Measurements from ENCODE around the gene FAM200B. TPM values are rescaled to one million over a fixed set of nuclear protein-coding genes. Genes with fewer than 3 reads are reported as not detected.

FAM200B gene
- total RNA-seq, 2 experiments from 2014 or later: 18.5 to 22.1 TPM

- H3K27me3 Mint-ChIP-seq: no peaks in the 10 kb centered on the region
- POLR2A ChIA-PET: no interaction called here
- H3K4me1 ChIP-seq (ENCODE audit: insufficient read depth, low read length): no peaks in the 10 kb centered on the region
- no peaks in the 10 kb centered on the region for H3K36me3 ChIP-seq (ENCODE audit: insufficient read depth, low read length)
- no peak for TF ChIP-seq CTCF (IDR thresholded peaks at IDR 0.05)
- H3K9me3 ChIP-seq (ENCODE audit: control insufficient read depth in 1 of 2, insufficient read depth in 1 of 2, low read length in 2 of 2): no peaks in the 10 kb centered on the region
- intact Hi-C loops (cut with DNase I, micrococcal nuclease): no loop called here
- H3K27me3 ChIP-seq (ENCODE audit: control insufficient read depth in 1 of 2, insufficient read depth in 2 of 2, low read length in 2 of 2): no peaks in the 10 kb centered on the region
- ATAC-seq (ENCODE audit: poor library complexity) (no peak), DNase-seq (peak in 2 of 14 experiments; percentile 15 to 21)
- no peaks in the 10 kb centered on the region for H3K9me3 Mint-ChIP-seq
- H3K4me3 Mint-ChIP-seq: no peak overlapping the region
- no peaks in the 10 kb centered on the region for H3K36me3 Mint-ChIP-seq (ENCODE audit: low read depth)
- no peak overlapping the region for H3K27ac Mint-ChIP-seq
- no peaks in the 10 kb centered on the region for H3K4me1 Mint-ChIP-seq (ENCODE audit: low read depth)
- CTCF ChIA-PET: no interaction called here
- no peak overlapping the region for H3K27ac ChIP-seq (ENCODE audit: low read depth in 1 of 2, low read length in 2 of 2)
- H3K4me3 ChIP-seq (ENCODE audit: low read length): no peak overlapping the region
Observed at GRCh38 chr4:15719506-15719905, 37.9 kb downstream of the FAM200B start.

- POLR2A ChIA-PET: no interaction called here
- Histone ChIP-seq H3K9me3 (ENCODE audit: control insufficient read depth in 1 of 2, insufficient read depth in 1 of 2, low read length in 2 of 2) (no peaks in the 10 kb centered on the region), H3K4me3 (ENCODE audit: low read length) (no peak overlapping the region), H3K27ac (ENCODE audit: low read depth in 1 of 2, low read length in 2 of 2) (no peak overlapping the region), H3K36me3 (ENCODE audit: insufficient read depth, low read length) (no peaks in the 10 kb centered on the region), H3K27me3 (ENCODE audit: control insufficient read depth in 1 of 2, insufficient read depth in 2 of 2, low read length in 2 of 2) (no peaks in the 10 kb centered on the region), H3K4me1 (ENCODE audit: insufficient read depth, low read length) (peaks cover 7% of the 10 kb centered on the region)
- Mint-ChIP-seq H3K4me1 (ENCODE audit: low read depth) (peaks cover 4% of the 10 kb centered on the region), H3K27ac (no peak overlapping the region), H3K36me3 (ENCODE audit: low read depth) (no peaks in the 10 kb centered on the region), H3K27me3 (no peaks in the 10 kb centered on the region), H3K9me3 (no peaks in the 10 kb centered on the region), H3K4me3 (no peak overlapping the region)
- no peak for DNase-seq
- intact Hi-C loops (cut with DNase I, micrococcal nuclease): no loop called here
- no peak for TF ChIP-seq CTCF (IDR thresholded peaks at IDR 0.05)
- CTCF ChIA-PET: interaction anchor here (1.1 kb wide), 1 partner anchor 85 kb away, joined by 3 read pairs; no protein-coding TSS in a partner anchor
- no peak for ATAC-seq (ENCODE audit: poor library complexity)
Observed at GRCh38 chr4:15720851-15721250, 39.2 kb downstream of the FAM200B start.

- H3K27me3 Mint-ChIP-seq: no peaks in the 10 kb centered on the region
- CTCF ChIA-PET: no interaction called here
Observed at GRCh38 chr4:15725608-15726007, 44.0 kb downstream of the FAM200B start.

More at GRCh38 chr4:15725608-15726007, 44.0 kb downstream of the FAM200B start:
- no peak overlapping the region for H3K27ac Mint-ChIP-seq
- Histone ChIP-seq H3K4me1 (ENCODE audit: insufficient read depth, low read length) (peaks cover 8% of the 10 kb centered on the region), H3K4me3 (ENCODE audit: low read length) (no peak overlapping the region), H3K27ac (ENCODE audit: low read depth in 1 of 2, low read length in 2 of 2) (no peak overlapping the region), H3K27me3 (ENCODE audit: control insufficient read depth in 1 of 2, insufficient read depth in 2 of 2, low read length in 2 of 2) (no peaks in the 10 kb centered on the region), H3K36me3 (ENCODE audit: insufficient read depth, low read length) (no peaks in the 10 kb centered on the region), H3K9me3 (ENCODE audit: control insufficient read depth in 1 of 2, insufficient read depth in 1 of 2, low read length in 2 of 2) (no peaks in the 10 kb centered on the region)
- POLR2A ChIA-PET: no interaction called here
- ATAC-seq (ENCODE audit: poor library complexity): peak; percentile 43
- H3K36me3 Mint-ChIP-seq (ENCODE audit: low read depth): no peaks in the 10 kb centered on the region
- H3K4me3 Mint-ChIP-seq: no peak overlapping the region
- H3K9me3 Mint-ChIP-seq: no peaks in the 10 kb centered on the region
- peaks cover 4% of the 10 kb centered on the region for H3K4me1 Mint-ChIP-seq (ENCODE audit: low read depth)
- intact Hi-C loops (cut with DNase I, micrococcal nuclease): no loop called here
- no peak for TF ChIP-seq CTCF (IDR thresholded peaks at IDR 0.05)
- peak in 3 of 14 experiments; percentile 11 to 47 (median 12) for DNase-seq
